DMS53 (cell line): ENCODE data around the gene MARCHF3.
A peak's percentile ranks its signal among the peaks of the same experiment; 100 is the strongest.
"Not testable (repeated sequence)": the region's sequence is repeated elsewhere in the genome, so short reads cannot be mapped to it uniquely, and the experiment has no call there.

Source experiments
- DNase-seq: peaks from one replicate; lab custom pipeline; 2025; lab: John Stamatoyannopoulos, UW

MARCHF3 gene

DNA sequence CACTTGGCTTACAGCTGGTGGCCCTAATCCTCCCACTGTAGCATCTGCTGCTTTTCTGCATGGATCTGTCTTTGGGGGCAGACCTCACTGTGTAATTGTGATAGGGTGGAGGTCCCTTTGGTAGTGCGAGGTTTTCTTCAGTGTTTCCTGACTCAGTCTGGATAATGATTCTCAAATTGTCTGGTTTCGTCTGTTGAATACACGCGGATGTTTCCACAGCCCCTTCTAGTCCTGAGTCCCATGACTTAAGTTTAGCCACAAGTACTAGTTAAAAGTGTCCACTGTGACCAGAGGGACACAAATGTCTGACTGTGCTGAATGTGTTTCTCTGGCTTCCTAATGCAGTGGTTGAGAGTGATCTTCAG is 182.9 kb downstream of the MARCHF3 start:
- no peak for DNase-seq

DNA sequence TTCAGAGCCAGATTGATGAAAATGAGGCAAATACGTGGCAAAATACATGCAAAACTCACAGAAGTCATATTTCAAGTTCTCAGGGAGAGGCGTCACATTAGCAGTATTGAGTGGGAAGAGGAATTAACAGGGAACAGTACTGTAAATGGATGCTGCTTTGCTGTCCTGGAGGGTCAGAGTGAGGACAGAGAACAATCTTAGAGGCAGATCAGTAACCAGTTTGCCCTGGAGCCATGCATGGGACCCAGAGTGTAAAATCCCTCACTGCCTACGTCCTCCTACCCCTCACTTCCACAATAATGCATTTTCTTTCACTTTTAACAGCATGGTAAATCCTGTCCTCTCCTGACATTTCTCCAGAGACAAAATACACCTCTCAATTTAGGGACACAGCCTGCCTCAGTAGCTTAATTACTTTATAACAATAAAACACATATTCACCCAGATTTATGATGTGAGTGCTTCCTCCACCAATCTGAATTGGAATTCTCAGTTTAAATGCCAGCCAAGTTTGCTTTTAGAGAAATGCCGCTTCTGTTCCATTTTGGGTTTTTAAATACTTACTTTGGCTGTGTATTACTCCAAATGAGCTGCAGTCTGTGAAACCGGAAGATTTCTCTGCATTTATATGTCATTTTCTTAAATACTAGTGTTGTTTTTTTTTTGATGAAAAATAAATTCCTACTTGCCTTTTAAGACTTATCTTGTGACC is 183.5 kb downstream of the MARCHF3 start:
- DNase-seq, result no peak

GRCh38 chr5:126846344-126846743 is 184.0 kb downstream of the MARCHF3 start:
- DNase-seq, result no peak

- DNase-seq, result peak; percentile 64
Measured at GRCh38 chr5:126845470-126846070, 184.8 kb downstream of the MARCHF3 start.

DNA sequence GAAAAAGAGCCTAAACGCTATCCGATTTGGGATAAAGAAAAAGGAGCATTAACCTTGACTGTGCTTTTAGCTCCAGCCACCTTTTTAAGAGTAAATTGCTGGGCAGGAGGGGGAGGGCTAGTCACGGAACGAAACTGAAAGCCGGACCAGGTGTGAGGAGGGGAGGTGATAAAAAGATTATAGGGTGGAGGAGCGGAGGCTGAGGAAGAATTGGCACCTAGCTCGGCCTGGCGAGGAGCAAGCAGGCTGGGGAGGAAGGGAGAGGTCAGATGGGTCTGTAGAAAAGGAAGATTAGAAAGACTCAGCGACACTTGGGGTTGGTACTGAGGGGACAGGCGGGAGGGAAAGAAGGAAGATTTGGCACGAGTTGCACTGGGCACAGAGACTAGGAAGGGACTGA is 187.0 kb downstream of the MARCHF3 start:
- DNase-seq, result not testable (repeated sequence)

DNA sequence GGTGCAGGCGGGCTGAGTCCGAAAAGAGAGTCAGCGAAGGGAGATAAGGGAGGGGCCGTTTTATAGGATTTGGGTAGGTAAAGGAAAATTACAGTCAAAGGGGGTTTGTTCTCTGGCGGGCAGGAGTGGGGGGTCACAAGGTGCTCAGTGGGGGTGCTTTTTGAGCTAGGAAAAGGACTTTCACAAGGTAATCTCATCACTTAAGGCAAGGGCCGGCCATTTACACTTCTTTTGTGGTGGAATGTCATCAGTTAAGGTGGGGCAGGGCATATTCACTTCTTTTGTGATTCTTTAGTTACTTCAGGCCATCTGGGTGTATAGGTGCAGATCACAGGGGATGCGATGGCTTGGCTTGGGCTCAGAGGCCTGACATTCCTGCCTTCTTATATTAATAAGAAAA is 191.0 kb downstream of the MARCHF3 start:
- DNase-seq, result not testable (repeated sequence)

- DNase-seq, result no peak
Measured at GRCh38 chr5:126837906-126838539, 192.3 kb downstream of the MARCHF3 start.

DNA sequence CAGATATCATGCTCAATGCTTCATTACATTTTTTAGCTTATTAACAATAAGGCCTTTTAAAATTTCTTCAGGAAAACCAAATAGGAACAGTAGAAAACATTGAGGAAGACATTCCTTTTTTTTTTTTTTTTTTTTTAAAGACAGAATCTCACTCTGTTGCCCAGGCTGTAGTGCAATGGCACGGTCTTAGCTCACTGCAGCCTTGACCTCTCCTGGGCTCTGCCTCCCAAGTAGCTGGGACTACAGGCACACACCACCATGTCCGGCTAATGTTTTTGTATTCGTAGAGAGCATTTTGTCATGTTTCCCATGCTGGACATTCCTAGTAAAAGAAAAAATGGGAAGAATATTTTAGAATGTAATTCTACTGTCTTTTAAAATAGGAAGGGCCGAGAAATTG is 193.1 kb downstream of the MARCHF3 start:
- no peak for DNase-seq

DNA sequence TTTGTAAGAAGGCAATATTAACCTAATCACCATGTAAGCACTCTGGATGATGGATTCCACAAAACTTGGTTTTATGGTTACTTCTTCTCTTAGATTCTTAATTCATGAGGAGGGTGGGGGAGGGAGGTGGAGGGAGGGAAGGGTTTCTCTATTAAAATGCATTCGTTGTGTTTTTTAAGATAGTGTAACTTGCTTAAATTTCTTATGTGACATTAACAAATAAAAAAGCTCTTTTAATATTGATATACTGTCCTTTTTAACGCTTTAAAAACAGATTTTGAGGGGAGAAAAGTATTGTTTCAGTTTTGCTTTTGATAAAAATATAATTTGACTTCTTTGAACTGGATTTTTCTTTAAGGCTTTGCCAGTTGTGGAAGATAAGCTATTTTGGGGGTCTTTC is 193.6 kb downstream of the MARCHF3 start:
- DNase-seq, result no peak

GRCh38 chr5:126831156-126831555 is 199.2 kb downstream of the MARCHF3 start:
- DNase-seq, result no peak

DNA sequence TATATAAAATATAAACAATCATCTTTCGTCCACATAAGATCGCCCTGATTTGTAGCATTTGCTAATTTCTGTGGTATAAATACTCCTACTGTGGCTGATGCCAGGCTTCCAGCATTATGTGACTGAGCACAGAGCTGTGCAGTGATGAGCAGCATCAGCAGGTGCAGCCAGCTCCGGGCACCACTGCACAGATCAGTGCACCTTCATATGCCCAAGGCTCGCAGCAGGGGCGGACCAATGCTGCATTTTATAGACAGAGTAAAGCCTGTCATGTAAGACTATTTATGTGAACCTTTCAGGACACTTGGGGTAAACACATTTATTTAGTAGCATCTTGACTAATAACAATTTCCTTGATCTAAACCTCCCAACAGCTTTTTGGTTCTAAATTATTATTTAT is 200.3 kb downstream of the MARCHF3 start:
- DNase-seq, result no peak

DNA sequence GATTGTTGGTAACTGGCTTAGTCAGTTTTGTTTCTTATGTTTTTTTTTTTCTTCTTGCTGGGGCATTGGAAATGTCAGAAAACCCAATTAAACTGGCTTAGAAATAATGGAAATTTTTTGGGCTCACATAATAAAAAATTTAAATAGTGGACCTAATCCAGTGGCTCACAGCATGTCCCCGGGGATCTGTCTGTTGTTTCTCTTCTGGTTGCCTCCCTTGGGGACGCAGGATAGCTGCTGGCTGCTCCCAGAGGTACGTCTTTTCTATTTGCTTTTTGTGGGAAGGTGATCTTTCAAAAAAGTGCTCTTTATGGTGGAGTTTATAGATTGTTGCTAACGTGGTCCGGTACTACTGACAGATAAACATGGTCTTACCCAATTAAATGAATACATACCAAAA is 201.3 kb downstream of the MARCHF3 start:
- no peak for DNase-seq

GRCh38 chr5:126826619-126827215 is 203.6 kb downstream of the MARCHF3 start:
- DNase-seq, result no peak

- no peak for DNase-seq
Measured at GRCh38 chr5:126819253-126819652, 211.1 kb downstream of the MARCHF3 start.

DNA sequence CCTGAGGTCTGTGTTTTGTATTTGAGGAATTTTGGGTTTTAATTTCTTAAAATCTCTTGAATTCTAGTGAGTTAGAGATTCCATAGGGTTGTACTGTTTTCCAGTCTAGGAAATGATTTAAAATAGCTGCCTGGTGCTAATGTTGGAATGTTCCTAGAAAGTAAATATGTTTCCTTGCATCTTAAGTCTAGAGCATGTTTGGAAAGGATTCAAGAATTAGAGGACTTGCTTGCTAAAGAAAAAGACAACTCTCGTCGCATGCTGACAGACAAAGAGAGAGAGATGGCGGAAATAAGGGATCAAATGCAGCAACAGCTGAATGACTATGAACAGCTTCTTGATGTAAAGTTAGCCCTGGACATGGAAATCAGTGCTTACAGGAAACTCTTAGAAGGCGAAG is 211.6 kb downstream of the MARCHF3 start:
- DNase-seq, result no peak
